ENCODE measurements around the gene SORL1-AS1.

DNA sequence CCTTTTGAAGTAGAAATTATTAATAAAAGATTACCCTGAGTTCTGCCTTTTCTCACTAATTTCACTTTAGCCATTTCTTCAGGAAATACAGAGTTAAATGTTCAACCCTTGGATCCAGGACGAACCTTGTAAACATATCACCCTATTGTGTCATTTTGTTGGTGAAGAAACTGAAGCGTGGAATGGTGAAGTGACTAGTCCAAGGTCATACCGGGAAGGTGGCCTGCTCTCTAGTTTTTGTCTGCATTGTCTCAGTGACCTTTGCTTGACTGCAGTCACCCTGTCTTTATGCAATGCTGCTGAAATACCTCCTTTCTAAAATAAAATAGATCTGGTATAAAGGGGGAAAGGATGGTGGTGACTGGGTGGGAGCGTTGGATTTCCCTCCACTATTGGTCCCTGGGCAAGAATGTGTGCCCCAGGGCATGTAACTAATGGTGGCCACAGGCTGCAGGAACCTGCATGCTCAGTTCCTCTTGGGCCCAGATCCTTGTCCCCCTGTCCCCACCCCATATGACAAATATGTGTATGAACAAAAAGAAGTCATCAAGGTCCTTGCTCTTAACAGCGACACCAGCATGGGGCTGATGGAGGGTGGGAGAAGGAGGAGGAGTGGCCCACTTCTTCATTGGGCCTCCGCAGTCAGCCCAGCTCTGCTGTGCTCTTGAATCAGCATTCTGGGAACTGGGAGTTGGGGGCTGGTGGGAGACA lies 977 bp upstream of the SORL1-AS1 start:
- 0 out of 2 replicates have a peak, but pooled peaks have one; percentile 17 for TF ChIP-seq CTCF (conservative IDR thresholded peaks at IDR 0.05; ENCODE audit: low read length)
- no peak for TF ChIP-seq EZH2phosphoT487 (IDR thresholded peaks at IDR 0.05; ENCODE audit: borderline replicate concordance, low read depth, low read length)
